Measurements from ENCODE around the gene CSTF1. TPM values are rescaled to one million over a fixed set of nuclear protein-coding genes. Genes with fewer than 3 reads are reported as not detected.

Gene CSTF1
- total and polyA plus RNA-seq, 2 donors from 2014 or later, result 16.2 to 30.7 TPM

GRCh38 chr20:56431471-56431870 is 39.0 kb downstream of the CSTF1 start:
- H3K4me3 ChIP-seq (ENCODE audit: low read length in 3 of 3), result no peak overlapping the region
- DNase-seq (no peak), FAIRE-seq (no peak)
- no peak for TF ChIP-seq CTCF (IDR thresholded peaks at IDR 0.05; ENCODE audit: borderline replicate concordance, extremely low read depth, insufficient read depth)
- no peaks in the 10 kb centered on the region for H3K36me3 ChIP-seq (ENCODE audit: control insufficient read depth in 2 of 3, insufficient read depth in 3 of 3, low read length in 3 of 3)
- no peaks in the 10 kb centered on the region for H3K27me3 ChIP-seq (ENCODE audit: control insufficient read depth, insufficient read depth, low read length)
- H3K9me3 ChIP-seq (ENCODE audit: control insufficient read depth in 2 of 3, insufficient read depth in 1 of 3, low read length in 3 of 3), result no peaks in the 10 kb centered on the region
- no peak overlapping the region for H3K9ac ChIP-seq (ENCODE audit: low read length in 3 of 3)
- intact Hi-C loops (cut with DNase I), result no loop called here
- H3K27ac ChIP-seq (ENCODE audit: low read depth in 2 of 2, low read length in 2 of 2), result no peak overlapping the region
- H3K4me1 ChIP-seq (ENCODE audit: control insufficient read depth in 2 of 3, insufficient read depth in 2 of 3, low read depth in 1 of 3, low read length in 3 of 3), result peaks cover 0 to 3% (median 0%) of the 10 kb centered on the region in 3 donors

GRCh38 chr20:56433221-56433879 is 40.9 kb downstream of the CSTF1 start:
- FAIRE-seq (no peak), DNase-seq (no peak)
- no peak overlapping the region for H3K4me3 ChIP-seq (ENCODE audit: low read length in 3 of 3)
- intact Hi-C loops (cut with DNase I), result no loop called here
- peaks cover 0 to 3% (median 0%) of the 10 kb centered on the region in 3 donors for H3K4me1 ChIP-seq (ENCODE audit: control insufficient read depth in 2 of 3, insufficient read depth in 2 of 3, low read depth in 1 of 3, low read length in 3 of 3)
- no peaks in the 10 kb centered on the region for H3K36me3 ChIP-seq (ENCODE audit: control insufficient read depth in 2 of 3, insufficient read depth in 3 of 3, low read length in 3 of 3)
- H3K9ac ChIP-seq (ENCODE audit: low read length in 3 of 3), result no peak overlapping the region
- no peaks in the 10 kb centered on the region for H3K27me3 ChIP-seq (ENCODE audit: control insufficient read depth, insufficient read depth, low read length)
- H3K9me3 ChIP-seq (ENCODE audit: control insufficient read depth in 2 of 3, insufficient read depth in 1 of 3, low read length in 3 of 3), result no peaks in the 10 kb centered on the region
- TF ChIP-seq CTCF (IDR thresholded peaks at IDR 0.05; ENCODE audit: borderline replicate concordance, extremely low read depth, insufficient read depth), result no peak
- H3K27ac ChIP-seq (ENCODE audit: low read depth in 2 of 2, low read length in 2 of 2), result no peak overlapping the region

- DNase-seq (no peak), FAIRE-seq (no peak)
- Histone ChIP-seq H3K9ac (ENCODE audit: low read length in 3 of 3) (no peak overlapping the region), H3K27me3 (ENCODE audit: control insufficient read depth, insufficient read depth, low read length) (no peaks in the 10 kb centered on the region), H3K9me3 (ENCODE audit: control insufficient read depth in 2 of 3, insufficient read depth in 1 of 3, low read length in 3 of 3) (no peaks in the 10 kb centered on the region), H3K4me1 (ENCODE audit: control insufficient read depth in 2 of 3, insufficient read depth in 2 of 3, low read depth in 1 of 3, low read length in 3 of 3) (peaks cover 0 to 3% (median 0%) of the 10 kb centered on the region in 3 donors), H3K27ac (ENCODE audit: low read depth in 2 of 2, low read length in 2 of 2) (no peak overlapping the region), H3K36me3 (ENCODE audit: control insufficient read depth in 2 of 3, insufficient read depth in 3 of 3, low read length in 3 of 3) (no peaks in the 10 kb centered on the region), H3K4me3 (ENCODE audit: low read length in 3 of 3) (no peak overlapping the region)
- intact Hi-C loops (cut with DNase I), result no loop called here
- TF ChIP-seq CTCF (IDR thresholded peaks at IDR 0.05; ENCODE audit: borderline replicate concordance, extremely low read depth, insufficient read depth), result no peak
Measured at GRCh38 chr20:56433880-56434255, 41.4 kb downstream of the CSTF1 start.
